AG04449 (cell line): Measurements from ENCODE around the gene SHMT1.
"Not testable (repeated sequence)": the region's sequence is repeated elsewhere in the genome, so short reads cannot be mapped to it uniquely, and the experiment has no call there.

ENCODE experiments used
- CTCF ChIA-PET: fragments of 350-600 bp; formaldehyde crosslinking; extraction: SDS; loops from one replicate; lab custom pipeline; 2021; ENCODE audit warnings: antibody characterized with exemption; lab: Yijun Ruan, JAX
- POLR2A ChIA-PET: fragments of 400-600, 350-600 bp; formaldehyde crosslinking; extraction: SDS; loops from one replicate; lab custom pipeline; 2020; ENCODE audit warnings: antibody characterized with exemption, inconsistent platforms; lab: Yijun Ruan, JAX
- DNase-seq: peaks from one replicate; pipeline ENCODE4 v3.0.0-alpha.2; 2010; ENCODE audit warnings: low read depth, low spot score
- H3K4me3 ChIP-seq: 2 replicates; pipeline ENCODE4 v1.5.1; 2011; ENCODE audit warnings: low read depth, mild to moderate bottlenecking, control low read depth, low read length
- TF ChIP-seq, protein P1 (sequence below): IDR thresholded peaks from one replicate; pipeline ENCODE4 v1.5.1; 2011; ENCODE audit warnings: mild to moderate bottlenecking, moderate library complexity, low read length, control low read depth, inconsistent platforms; ENCODE audit not compliant: insufficient read depth; ENCODE audit errors: missing control alignments

SHMT1 gene

DNA sequence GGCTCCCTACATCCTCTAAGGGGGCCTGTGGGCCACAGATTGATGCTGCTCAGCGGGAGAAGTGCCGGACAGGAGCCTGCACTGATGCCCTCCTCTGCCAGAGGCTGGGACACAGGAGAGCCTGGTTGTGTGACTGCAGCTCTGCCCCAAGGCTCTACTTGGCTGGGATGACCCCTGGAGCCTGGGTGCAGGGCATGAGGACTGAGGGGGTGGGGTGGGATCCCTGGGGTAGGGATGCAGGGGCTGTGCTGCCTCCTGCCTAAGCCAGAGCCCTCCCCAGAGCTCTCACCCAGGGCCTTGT, 14.8 kb upstream of the SHMT1 start:
- DNase-seq = no peak
- ChIA-PET POLR2A (no interaction called here), CTCF (no interaction called here)
- TF ChIP-seq, protein P1, sequence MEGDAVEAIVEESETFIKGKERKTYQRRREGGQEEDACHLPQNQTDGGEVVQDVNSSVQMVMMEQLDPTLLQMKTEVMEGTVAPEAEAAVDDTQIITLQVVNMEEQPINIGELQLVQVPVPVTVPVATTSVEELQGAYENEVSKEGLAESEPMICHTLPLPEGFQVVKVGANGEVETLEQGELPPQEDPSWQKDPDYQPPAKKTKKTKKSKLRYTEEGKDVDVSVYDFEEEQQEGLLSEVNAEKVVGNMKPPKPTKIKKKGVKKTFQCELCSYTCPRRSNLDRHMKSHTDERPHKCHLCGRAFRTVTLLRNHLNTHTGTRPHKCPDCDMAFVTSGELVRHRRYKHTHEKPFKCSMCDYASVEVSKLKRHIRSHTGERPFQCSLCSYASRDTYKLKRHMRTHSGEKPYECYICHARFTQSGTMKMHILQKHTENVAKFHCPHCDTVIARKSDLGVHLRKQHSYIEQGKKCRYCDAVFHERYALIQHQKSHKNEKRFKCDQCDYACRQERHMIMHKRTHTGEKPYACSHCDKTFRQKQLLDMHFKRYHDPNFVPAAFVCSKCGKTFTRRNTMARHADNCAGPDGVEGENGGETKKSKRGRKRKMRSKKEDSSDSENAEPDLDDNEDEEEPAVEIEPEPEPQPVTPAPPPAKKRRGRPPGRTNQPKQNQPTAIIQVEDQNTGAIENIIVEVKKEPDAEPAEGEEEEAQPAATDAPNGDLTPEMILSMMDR = no peak
- H3K4me3 ChIP-seq = no peak overlapping the region

DNA sequence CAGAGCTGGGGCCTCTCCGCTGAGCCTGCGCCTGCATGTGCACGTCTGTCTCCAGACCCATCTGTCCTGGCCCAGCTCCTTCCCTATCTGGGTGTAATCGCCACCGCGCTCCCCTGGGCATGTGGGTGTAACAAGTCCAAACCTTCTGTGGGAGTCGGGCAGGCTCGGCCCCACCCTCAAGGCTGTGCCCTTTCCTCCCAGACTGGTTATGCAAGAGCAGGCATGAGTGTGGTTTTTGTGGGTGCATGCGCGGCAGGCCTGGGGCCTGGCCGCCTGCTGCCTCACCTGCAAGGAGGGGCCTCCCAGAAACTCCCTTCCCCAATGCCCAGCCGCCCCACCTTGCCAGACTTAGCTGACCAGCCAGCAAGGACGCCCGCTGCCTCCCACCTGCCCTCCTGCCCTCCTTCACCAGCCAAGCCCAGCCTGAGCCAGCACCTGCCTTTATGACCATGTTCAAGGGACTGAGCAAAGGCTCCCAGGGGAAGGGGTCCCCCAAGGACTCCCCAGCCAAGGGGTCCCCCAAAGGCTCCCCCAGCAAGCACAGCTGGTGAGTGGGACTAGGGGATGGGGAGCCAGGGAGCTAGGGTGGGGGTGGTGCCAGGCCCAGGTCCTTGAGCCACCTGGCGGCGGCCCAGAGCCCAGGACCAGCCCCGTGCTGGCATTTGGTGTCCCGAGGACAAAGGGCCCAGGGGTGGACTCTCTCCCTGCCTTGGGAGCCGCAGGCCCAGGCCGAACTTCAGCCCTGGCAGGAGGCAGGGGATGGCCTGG, 14.3 kb upstream of the SHMT1 start, which contains the start of gene EVPLL:
EVPLL (plus strand) TSS at position 342 of the 768 bp plus-strand sequence. CDS start 3,160 bp downstream, outside the sequence.
- POLR2A ChIA-PET = no interaction called here
- DNase-seq = no peak
- CTCF ChIA-PET = no interaction called here
- no peak within 1 kb of the TSS for H3K4me3 ChIP-seq
- TF ChIP-seq, protein P1 = no peak

DNA sequence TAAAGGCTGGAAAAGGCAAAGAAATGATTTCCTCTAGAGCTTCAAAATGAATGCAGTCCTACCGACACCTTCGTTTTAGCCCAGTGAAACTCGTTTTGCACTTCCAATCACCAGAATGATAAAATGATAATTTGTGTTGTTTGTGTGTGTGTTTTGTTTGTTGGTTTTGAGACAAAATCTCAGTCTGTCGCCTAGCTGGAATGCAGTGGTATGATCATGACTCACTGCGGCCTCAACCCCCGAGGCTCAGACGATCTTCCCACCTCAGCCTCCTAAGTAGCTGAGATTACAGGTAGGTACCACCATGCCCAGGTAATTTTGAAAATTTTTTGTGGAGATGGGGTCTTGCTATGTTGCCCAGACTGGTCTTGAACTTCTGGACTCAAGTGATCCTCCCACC, 10.9 kb upstream of the SHMT1 start:
- ChIA-PET POLR2A (no interaction called here), CTCF (no interaction called here)
- TF ChIP-seq, protein P1 = no peak
- no peak overlapping the region for H3K4me3 ChIP-seq
- no peak for DNase-seq

DNA sequence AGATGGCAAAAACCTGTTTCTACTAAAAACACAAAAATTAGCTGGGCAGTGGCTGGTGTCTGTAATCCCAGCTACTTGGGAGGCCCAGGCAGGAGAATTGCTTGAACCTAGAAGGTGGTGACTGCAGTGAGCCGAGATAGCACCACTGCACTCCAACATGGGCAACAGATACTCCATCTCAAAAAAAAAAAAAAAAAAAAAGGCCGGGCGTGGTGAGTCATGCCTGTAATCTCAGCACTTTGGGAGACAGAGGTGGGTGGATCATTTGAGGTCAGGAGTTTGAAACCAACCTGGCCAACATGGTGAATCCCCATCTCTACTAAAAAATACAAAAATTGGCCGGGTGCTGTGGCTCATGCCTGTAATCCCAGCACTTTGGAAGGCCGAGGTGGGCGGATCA, 9.8 kb upstream of the SHMT1 start:
- CTCF ChIA-PET = not testable (repeated sequence)

DNA sequence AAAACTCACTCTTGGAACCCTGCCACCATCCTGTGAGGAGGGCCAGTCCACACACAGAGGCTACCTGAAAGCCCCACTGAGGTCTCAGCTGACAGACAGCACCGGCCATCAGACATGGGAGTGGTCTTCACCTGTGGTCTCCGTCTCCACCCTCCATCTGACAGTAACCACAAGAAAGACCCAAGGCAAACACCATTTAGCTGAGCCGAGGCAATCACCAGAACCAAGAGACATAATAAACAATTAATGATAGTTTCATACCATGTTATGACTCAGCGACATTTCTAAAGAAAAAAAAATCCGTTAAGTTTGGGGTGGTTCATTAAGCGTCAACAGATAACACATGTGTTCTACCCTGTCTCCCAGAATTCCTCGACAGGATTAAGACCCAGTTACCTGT, 8.1 kb upstream of the SHMT1 start:
- CTCF ChIA-PET = no interaction called here
- POLR2A ChIA-PET = no interaction called here
- TF ChIP-seq, protein P1 = no peak
- no peak for DNase-seq
- H3K4me3 ChIP-seq = no peak overlapping the region

More for the DNA sequence above, 9.8 kb upstream of the SHMT1 start:
- POLR2A ChIA-PET, DNase-seq, H3K4me3 ChIP-seq: not testable (repeated sequence)

DNA sequence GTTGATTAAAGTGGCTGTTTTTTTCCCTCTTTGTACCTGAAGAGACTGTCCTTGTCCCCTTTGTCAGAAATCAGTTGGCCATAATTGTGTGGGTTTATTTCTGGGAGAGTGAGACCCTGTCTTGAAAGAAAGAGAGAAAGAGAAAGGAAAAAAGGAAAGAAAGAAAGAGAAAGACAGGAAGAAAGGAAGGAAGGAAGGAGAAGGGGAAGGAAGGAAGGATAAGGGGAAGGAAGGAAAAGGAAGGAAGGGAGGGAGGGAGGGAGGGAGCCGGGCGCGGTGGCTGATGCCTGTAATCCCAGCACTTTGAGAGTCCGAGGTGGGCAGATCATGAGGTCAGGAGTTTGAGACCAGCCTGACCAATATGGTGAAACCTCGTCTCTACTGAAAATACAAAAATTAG, 7.4 kb upstream of the SHMT1 start:
- POLR2A ChIA-PET = no interaction called here
- TF ChIP-seq, protein P1 = no peak
- no peak overlapping the region for H3K4me3 ChIP-seq
- CTCF ChIA-PET = no interaction called here
- DNase-seq = no peak

DNA sequence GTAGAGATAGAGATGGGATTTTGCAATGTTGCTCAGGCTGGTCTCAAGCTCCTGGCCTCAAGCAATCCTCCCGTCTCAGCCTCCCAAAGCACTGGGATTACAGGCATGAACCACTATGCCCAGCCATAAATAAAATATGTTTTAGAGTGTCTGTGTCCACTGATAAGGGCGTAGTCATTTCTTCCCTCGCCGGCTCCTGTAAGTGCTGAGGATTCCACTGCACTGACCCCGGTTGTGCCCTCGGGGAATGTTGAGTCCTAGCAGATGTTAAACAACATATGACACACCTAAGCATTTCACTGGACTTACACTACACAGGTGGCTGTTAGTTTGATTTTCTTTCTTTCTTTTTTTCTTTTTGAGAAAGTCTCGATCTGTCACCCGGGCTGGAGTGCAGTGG, 5.6 kb upstream of the SHMT1 start:
- no peak overlapping the region for H3K4me3 ChIP-seq
- no peak for DNase-seq
- TF ChIP-seq, protein P1 = no peak
- POLR2A ChIA-PET = no interaction called here
- CTCF ChIA-PET = no interaction called here
